GM18499 (cell line): ENCODE measurements around the gene ADRB2.
A peak's percentile ranks its signal among the peaks of the same experiment; 100 is the strongest.

ENCODE experiments used
- ATAC-seq: cut with Tn5 transposase; IDR thresholded peaks from one replicate; pipeline ENCODE4 v1.9.1; 2021; ENCODE audit warnings: moderate number of reproducible peaks; ENCODE audit not compliant: insufficient read depth, unreplicated experiment

ADRB2 gene

DNA sequence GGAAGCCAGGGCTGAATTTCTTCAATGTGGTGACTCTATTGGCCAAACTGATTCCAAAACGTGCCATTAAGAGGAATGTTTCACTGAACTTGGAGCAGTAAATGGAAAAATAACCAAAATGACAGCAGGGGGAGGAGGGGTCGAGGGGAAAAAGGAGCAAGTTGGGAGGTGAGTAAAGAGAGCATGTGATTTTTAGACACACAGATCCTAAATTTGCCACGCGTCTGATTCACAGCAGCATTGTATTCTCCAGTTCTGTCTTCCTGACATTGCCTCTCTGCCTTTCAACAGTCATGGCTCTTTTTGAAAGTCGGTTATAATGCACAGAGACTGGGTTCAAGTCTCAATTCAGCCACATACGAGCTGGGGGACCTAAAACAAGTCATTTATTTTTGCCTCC is 22.0 kb upstream of the ADRB2 start:
- ATAC-seq: no peak

DNA sequence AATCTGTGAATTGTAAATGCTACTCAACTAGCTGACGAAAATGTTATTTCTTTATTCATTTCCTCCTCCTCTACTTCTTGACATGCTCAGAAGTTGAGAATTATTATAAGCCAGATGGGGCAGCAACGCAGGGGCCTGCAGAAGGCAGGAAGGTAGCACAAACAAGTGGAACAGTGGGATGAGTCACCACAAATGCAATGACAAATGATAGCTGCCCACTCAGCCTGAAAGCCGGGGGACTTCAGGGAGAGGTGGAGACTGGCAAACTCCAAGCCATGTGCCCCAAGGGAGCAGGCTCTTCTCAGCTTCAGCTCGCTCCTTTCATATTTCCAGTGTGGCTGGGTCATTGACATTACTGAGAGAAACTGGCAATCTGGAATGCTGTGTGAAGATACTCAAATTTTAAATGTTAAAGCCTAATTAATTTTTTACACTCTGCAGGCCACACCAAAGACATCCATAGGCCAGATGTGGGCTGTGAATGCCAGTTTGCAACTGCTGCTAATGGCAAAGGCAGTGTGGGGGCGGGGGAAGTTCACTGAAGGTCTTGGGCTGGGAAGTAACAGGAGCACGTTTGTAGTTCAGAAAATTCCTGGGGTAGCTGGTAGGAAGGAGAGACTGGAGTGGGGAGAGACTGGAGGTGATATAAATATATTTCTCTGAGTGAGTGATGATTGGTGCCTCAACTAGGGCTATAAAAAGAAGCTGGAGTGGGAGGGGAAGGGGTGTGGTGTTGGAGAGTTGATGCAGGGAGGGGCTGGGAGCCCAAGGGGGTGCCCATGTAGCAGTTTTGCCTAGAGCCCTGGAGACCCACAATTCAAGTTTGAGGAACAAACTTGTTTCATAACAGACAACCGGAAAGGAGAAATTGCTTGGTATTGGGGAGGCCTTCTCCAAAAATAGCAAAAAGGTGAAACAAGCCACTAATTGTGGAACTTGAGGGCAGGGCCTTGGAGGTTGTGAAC is 20.8 kb upstream of the ADRB2 start:
- no peak for ATAC-seq

DNA sequence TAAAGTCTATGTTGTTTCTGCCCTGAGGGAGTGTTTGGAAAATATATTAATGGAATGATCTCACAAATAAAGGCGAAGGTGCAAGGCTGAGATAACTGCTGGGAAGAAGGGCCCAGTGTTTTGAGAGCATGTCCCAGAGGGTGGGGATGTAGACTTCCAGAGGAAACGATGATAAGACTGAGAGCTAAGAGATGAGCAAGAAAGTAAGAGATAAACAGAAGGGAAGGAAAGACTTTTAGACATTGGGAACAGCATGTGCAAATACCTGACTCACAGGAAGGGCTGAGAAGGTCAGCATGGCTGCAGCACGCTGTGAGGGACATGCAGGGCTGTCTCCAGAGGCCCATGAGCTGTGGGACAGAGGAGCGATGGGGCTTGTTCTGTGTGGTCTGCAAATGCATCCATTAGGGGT is 19.9 kb upstream of the ADRB2 start:
- no peak for ATAC-seq

DNA sequence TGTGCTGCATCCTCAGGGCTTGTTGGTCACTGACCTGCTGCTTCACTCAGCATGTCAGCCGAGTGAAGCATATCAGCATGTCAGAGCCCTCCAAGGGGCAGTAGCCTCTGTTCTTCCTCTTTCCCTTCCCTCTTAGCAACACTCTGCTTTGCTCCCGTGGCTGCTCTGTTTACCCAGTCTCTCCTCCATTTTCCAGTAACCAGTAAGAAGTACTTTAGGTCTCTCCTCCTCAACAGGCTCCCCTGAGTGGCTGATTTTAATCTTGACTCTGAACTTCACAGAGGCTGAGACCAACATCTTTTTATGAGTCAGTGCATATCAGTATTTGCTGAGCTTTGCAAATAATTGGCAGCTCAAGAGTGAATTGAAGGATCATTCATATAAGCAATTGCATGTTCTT is 18.6 kb upstream of the ADRB2 start:
- no peak for ATAC-seq

DNA sequence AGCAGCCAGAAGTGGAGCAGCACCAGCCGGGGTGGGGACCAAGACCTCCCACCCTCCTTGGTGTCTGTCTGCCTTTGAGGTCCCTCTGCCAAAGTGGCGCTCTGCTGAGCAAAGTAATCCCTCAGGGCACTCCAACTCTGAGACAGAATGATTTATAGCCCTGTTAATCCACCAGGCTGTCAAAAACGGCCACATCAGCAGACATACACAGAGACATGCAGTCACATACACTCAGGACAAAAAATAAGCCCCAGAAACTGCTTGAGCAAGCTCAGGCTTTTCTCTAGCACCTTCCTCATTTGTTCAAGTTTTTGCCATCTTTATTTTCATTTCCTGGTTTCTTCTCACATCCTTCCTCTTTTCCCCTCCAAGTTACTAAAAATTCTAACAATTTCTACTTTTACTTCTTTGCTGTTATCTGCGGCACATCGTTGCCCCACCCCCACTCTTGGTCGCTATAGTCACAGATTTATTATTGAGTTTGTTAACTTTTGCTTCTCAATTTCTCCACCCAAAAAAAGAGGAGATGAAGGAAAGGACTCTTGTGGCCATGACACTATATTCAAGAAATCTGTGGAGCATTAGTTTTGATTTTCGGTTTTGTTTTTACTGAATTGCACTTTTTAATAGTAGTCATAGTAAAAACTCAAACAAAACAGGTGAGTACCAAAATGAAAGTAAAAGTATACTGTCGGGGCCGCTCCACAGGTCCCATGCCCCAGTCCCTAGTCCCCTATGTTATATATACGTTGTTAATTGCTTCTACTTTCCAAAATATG is 17.4 kb upstream of the ADRB2 start:
- peak; percentile 40 for ATAC-seq

DNA sequence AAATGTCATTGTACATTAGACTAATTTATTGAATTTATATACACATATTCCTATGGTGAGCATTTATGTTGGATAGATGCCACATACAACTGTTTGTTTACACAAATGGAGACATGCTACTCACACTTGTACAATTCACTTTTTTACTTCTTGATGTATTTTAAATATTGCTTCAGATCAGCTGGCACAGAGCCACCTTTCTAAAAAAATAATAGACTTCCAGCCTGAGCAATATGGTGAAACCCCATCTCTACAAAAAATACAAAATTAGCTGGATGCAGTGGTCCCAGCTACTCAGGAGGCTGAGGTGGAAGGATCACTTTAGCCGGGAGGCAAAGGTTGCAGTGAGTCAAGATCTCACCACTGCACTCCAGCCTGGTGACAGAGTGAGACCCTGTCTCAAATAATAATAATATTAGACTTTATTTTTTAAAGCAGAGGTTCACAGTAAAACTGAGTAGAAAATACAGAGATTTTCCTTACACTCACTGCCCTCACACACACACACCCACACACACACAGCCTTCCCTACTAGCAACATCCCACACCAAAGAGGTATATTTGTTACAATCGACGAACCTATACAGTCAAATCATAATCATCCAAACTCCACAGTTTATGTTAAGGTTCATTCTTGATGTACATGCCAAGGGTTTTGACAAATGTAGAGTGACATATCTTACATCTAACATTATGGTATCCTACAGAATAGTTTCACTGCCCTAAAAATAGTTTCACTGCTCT is 16.5 kb upstream of the ADRB2 start:
- ATAC-seq: no peak

DNA sequence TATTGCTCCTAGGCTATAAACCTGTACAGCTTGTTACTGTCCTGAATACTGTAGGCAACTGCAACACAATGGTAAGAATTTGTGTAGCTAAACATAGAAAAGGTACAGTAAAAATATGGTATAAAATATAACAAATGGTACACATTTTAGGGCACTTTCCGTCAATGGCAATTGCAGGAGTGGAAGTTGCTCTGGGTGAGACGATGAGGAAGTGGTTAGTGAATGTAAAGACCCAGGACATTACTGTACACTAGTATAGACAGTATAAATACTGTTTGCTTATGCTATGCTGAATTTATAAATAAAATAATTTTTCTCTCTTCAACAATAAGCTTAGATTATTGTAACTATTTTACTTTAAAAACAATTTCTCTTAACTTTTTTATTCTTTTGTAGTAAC is 15.6 kb upstream of the ADRB2 start:
- ATAC-seq: no peak

DNA sequence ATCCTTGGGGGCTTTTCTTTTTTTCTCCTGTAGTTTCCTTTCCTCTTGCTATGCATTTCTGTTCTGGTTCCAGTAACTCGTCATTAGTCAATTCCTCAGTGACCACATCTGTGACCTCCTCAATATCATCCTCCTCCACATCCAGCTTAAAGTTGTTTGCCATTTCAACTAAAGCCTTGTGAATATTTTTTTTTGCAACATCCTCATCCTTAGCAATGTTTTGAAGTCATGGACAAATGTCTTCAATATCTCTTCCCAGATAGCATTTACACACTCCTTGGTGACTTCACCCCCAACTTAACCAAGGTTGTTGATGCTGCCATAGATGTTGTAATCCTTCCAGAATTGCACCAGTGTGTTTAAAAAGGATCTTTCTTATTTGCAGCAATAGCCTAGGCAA is 14.7 kb upstream of the ADRB2 start:
- ATAC-seq: no peak

DNA sequence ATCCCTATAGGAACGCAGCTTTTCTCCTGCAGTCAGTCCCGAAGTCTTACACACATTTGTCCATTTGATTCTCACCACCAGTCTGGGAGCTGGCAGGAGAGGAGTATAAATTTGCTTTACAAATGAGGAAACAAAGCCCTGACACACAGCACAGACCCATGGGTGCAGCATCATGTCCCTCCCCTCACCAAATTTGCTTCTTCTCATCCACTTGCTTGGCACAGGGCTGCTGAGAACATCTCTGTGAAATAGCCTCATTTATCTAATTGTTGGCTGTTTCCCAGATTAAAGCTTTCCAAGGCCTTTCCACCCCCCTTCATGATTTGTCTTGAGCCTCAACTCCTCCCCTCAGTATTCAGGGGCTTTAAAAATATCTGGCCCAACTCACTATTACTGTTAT is 11.3 kb upstream of the ADRB2 start:
- no peak for ATAC-seq

DNA sequence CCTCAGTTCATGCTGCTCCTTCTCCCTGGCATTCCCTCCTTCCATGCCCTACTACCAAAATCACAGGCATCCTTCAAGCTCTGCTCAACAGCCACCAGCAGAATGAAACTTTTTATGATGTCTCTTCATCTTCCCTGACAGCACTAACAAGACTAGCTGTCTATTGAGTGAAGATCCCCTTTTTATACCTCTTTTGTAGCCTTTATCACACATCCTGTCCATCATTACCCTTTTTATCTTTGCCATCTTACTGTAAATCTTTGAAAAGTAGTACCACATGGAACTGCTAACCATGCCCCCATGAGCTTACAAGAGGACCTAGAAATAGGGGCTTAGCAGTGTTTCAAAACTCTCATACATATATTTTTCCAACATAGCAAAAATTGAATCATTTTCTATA is 10.8 kb upstream of the ADRB2 start:
- ATAC-seq: no peak

DNA sequence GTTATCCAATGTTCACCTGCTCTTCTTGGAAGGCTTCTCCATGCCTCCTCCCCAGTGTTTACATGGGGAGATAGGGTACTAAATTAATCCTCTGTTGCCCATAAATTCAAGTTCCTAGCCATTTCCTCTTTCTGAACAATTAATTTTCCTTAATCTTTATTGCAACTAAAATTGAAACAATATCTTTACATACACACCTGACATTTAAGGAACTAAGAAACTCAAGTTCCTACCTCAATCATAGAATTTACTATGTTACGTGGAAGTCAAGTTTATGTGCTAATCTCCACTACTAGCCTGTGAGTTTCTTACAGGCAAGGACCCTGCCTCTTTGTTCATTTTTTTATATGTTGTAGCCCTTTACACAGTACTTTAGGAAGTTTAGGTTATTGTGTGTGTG is 10.1 kb upstream of the ADRB2 start:
- ATAC-seq: no peak

DNA sequence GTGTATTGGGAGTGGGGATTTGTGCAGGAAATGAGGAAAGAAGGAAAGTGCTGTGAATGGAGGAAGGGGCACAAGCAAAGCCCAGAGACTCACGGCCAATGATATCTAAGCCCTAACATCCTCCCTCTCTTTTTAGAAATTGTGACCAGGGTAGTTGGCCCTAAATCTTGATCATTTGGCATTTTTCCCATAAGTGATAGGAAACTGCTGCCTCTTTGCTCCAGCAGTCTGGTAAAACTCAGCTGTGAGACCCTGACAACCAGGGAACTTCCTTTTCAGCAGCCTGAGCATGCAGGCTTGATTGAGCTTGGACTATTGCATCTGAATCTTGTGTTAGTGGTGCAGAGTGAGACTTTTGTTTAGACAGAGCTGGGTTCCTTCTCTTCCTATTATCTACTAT is 9.6 kb upstream of the ADRB2 start:
- ATAC-seq: no peak

DNA sequence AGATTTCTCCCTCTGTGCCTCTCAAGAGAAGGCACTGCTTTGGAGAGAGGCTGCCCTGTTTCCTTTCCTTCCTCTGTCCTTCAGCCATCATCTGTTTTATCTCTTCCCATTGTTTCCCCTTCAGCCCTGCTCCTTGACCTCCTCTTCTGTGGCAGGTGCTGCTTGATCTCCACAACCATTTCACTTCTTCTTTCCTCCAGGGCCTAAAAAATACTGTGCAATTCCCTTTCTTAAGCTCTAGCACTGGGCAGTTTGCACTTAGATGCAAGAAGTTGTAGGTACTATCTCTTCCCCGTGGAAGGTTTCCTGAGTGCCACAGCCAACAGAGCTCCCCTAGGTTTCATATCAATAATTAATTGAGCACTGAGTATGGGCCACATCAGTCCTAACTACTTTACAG is 8.8 kb upstream of the ADRB2 start:
- no peak for ATAC-seq

DNA sequence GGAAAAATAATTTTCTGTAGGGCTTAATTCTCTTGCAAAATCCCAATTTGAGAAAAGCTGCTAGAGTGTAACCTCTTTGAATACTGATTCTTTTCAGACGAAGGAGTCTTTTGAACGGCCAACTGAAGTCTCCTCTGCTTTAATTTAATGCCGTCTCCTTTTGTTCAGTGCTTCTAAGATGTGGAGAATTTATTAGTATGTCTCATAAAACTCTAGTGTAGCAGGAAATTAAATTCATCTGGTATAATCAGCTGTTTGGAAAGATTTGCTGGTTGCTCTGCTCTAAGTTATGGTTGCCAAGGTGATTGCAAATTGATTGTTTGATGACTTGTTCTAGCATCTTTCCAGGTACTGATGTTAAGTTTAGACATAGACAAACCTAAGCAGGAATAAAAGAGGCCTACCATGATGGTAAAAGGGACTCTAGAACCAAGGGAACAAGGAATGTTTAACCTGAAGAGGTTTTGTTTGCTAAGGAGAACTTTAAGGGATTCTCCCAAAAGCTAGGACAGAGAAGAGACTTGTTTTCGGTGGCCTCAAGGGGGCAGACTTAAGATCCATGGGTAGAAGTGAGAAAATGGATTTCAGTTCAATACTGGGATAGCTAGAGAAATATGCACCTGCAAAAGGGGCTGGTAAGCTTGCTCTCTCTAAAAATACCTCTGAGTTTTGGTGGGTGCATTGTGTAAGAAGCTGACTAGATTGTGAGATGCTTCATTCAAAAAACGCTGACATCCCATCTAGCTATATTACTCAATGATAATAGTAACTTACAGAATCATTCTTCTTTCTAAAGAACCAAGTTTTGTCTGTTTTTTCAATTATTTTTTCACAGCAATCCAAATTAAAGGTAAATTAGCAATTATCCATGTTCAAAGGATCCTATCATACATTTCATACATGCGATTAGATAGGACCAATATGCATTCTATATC is 5.7 kb upstream of the ADRB2 start:
- no peak for ATAC-seq

DNA sequence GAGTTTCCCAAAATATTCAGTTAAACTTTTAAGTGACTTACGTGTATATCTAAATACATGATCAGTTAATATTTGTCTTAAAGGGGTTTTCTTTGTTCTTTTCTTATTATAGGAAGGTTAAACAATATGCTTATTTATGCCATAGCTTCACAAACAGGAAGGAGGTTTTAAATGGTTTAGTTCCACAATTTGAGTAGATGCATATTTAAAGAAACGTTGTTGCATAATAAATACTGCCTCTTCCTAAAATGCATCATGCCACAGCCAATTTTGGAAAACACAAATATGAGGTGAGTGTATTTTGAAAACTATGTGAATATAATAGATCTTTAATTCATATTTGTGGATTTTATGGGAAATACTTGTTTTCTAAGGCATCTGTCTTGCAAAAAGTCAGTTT is 2.5 kb upstream of the ADRB2 start:
- no peak for ATAC-seq

DNA sequence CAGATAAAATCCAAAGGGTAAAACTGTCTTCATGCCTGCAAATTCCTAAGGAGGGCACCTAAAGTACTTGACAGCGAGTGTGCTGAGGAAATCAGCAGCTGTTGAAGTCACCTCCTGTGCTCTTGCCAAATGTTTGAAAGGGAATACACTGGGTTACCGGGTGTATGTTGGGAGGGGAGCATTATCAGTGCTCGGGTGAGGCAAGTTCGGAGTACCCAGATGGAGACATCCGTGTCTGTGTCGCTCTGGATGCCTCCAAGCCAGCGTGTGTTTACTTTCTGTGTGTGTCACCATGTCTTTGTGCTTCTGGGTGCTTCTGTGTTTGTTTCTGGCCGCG is 727 bp upstream of the ADRB2 start:
- ATAC-seq: no peak

DNA sequence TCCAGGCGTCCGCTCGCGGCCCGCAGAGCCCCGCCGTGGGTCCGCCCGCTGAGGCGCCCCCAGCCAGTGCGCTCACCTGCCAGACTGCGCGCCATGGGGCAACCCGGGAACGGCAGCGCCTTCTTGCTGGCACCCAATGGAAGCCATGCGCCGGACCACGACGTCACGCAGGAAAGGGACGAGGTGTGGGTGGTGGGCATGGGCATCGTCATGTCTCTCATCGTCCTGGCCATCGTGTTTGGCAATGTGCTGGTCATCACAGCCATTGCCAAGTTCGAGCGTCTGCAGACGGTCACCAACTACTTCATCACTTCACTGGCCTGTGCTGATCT is 294 bp downstream of the ADRB2 start:
- peak; percentile 6 for ATAC-seq

DNA sequence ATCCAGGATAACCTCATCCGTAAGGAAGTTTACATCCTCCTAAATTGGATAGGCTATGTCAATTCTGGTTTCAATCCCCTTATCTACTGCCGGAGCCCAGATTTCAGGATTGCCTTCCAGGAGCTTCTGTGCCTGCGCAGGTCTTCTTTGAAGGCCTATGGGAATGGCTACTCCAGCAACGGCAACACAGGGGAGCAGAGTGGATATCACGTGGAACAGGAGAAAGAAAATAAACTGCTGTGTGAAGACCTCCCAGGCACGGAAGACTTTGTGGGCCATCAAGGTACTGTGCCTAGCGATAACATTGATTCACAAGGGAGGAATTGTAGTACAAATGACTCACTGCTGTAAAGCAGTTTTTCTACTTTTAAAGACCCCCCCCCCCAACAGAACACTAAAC is 1.3 kb downstream of the ADRB2 start:
- no peak for ATAC-seq

DNA sequence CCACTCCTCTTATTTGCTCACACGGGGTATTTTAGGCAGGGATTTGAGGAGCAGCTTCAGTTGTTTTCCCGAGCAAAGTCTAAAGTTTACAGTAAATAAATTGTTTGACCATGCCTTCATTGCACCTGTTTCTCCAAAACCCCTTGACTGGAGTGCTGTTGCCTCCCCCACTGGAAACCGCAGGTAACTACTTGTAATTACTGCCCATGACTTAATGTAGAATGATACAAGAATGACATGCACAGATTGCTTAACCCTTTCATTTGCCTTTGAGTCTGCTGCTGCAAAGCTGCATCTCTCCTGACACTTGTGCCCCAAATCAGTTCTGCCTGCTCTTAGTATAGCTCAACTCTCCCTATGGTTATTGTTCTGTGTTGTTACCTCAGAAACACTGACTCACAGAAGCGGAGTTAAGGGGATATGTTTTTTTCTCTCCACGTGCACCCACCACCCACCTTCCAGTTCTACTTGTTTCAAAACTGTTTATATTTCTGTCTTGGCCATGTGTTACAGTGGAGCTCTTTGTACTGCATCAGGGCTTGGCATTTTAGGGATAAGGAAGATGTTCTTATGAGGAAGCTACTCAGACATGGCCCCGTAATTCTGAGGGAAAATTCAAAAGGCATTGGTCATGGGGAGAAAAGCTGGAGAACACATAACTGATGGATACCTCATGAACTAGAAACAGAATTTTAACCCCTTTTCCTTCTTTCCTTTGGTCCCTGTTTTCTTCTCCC is 2.3 kb downstream of the ADRB2 start:
- no peak for ATAC-seq

DNA sequence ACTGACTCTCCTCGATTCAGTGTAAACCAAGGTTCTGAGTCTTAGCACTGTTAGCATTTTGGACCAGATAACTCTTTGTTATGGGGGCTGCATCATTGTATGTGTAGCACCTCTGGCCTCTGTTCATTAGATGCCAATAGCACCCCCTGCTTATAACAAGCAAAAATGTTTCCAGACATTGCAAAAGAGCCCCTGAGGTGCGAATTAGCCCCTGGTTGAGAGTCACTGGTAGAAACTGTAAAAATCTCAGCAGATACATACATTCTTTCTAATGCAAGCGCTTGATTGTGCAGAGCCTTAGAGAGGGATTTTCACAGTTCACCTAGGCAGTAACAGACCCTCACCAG is 2.8 kb downstream of the ADRB2 start:
- no peak for ATAC-seq
